HG03342 (cell line): ENCODE results near the gene MDM2.
"Not testable (repeated sequence)": the region's sequence is repeated elsewhere in the genome, so short reads cannot be mapped to it uniquely, and the experiment has no call there.

Source experiments
- ATAC-seq: cut with Tn5 transposase; IDR thresholded peaks from one replicate; pipeline ENCODE4 v1.9.1; 2021; ENCODE audit warnings: mild to moderate bottlenecking, moderate library complexity; ENCODE audit not compliant: unreplicated experiment

Gene MDM2

GRCh38 chr12:68785358-68785757, 22.6 kb upstream of the MDM2 start:
- no peak for ATAC-seq

DNA sequence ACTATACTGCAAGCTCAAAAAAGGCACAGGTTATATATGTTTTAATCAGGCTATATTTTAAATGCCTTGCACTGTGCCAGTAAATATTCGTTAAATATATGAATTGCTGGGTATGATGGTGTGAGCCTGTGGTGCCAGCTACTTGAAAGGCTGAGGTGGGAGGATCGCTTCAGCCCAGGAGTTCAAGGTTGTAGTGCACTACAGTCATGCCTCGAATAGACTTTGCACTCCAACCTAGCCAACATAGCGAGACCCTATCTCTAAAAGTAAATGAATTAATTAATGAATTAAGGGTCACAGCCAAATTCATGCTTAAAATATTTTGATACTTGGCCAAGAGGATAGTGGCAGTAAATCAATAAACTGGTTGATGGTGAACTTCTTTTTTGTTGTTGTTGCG, 22.2 kb upstream of the MDM2 start:
- ATAC-seq, result no peak

GRCh38 chr12:68786929-68787328, 21.0 kb upstream of the MDM2 start:
- no peak for ATAC-seq

DNA sequence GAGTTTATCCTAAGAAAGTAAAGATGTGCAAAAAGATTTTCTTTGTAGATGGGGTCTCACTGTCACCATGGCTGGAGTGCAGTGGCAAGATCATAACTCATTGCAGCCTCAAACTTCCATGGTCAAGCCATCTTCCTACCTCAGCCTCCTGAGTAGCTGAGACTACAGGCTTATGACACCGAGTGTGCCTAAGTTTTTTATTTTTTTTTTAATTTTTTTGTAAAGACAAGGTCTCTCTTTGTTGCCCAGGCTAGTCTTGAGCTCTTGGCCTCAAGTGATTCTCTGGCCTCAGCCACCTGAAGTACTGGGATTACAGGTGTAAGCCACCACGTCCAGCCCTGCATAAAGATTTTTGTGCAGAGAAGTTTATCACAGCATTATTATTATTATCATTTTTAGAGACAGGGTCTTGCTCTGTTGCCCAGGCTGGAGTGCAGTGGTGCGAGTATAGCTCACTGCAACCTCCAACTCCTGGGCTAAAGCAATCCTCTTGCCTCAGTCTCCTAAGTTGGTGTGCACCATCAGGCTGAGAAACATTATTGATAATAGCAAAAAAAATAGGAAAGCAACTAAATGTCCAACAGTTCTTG, 19.3 kb upstream of the MDM2 start:
- ATAC-seq, result no peak

DNA sequence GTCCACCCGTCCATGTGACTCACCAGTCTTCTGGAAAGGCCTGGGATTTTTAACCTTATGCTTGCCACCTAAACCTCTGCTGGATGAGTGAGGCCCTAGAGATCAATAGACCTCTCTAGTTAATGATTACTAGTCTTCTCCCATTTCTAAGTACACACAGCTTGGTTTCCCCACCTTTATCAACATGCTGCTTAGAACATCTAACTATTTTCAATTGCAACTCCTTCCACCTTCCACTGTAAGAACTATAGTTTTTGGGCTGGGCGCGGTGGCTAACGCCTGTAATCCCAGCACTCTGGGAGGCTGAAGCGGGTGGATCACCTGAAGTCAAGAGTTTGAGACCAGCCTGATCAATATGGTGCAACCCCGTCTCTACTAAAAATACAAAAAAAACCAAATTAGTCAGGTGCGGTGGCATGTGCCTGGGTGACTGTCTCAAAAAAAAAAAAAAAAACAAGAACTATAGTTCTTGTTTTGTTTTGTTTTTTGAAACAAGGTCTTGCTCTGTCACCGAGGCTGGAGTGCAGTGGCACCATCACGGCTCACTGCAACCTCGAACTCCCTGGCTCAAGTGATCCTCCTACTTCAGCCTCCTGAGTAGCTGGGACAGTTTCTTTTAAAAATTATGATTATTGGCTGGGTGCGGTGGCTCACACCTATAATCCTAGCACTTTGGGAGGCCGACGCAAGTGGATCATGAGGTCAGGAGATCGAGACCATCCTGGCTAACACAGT, 18.7 kb upstream of the MDM2 start:
- no peak for ATAC-seq

GRCh38 chr12:68790081-68790951, 17.7 kb upstream of the MDM2 start:
- ATAC-seq, result no peak

- ATAC-seq, result no peak
Measured at GRCh38 chr12:68790952-68791234, 17.1 kb upstream of the MDM2 start.

DNA sequence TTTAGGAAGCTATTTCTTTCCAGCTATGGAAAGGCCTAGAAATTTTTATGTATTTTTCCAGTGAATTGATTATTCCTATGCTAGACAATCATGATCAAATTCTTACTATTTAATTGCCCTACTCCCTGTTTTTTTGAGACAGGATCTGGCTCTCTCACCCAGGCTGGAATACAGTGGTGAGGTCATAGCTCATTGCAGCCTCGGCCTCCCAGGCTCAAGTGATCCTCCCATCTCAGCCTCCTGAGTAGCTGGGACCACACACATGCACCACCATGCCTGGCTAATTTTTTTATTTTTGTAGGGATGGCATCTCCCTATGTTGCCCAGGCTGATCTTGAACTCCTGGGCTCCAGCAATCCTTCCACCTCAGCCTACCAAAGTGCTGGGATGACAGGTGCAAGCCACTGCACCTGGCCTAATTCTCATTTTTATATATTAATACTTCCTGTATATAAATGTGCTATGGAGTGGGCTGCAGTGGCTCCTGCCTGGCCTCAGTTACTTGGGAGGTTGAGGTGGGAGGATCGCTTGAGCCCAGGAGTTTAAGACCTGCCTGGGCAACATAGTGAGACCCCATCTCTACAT, 16.0 kb upstream of the MDM2 start:
- no peak for ATAC-seq

DNA sequence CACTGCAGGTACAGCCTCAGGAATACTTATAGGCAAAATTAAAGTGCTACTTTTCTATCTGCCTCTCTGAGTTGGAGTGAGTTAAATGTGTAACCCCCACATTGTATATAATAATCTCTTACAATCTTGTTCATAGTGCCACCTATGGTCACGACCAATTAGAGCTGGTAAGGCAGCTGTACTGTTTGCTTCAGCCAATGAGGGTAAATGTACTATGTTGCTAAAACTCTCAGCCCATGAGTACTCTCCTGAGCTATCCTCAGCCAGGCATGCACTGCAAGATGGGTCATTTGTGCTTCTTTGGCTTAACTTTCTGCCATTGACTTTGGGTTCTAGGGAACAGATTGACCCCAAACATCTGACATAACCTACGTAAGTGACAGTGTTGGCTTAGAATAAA, 15.0 kb upstream of the MDM2 start:
- peak; percentile 98 for ATAC-seq

- ATAC-seq, result no peak
Measured at GRCh38 chr12:68793436-68793835, 14.5 kb upstream of the MDM2 start.

DNA sequence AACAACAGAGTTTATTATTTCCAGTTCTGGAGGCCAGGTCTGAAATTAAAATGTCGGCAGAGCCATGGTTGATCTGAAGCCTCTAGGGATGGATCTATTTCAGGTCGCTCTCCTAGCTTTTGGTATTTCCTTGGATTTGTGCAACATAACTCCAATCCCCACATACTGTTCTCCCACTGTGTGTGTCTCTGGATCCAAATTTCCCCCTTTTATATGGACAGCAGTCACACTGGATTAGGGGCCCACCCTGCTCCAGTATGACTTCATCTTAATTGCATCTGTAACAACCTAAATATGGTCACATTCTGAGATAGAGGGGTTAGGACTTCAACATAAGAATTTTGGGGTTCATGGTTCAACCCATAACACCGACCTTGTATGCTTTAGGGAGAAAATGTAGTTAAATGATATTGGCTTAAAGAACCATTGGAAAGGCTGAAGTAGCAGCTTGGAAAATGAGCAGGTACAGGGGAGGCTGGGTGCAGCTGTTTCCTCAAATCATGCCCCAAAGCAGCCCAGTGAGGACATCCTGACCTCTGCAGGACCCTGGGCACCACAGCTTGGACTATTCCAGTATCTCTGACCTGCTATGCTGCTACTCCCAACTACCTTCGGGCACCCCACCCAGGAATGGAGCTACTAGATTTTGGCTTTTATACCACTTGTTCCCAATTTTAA, 13.9 kb upstream of the MDM2 start:
- ATAC-seq, result no peak

DNA sequence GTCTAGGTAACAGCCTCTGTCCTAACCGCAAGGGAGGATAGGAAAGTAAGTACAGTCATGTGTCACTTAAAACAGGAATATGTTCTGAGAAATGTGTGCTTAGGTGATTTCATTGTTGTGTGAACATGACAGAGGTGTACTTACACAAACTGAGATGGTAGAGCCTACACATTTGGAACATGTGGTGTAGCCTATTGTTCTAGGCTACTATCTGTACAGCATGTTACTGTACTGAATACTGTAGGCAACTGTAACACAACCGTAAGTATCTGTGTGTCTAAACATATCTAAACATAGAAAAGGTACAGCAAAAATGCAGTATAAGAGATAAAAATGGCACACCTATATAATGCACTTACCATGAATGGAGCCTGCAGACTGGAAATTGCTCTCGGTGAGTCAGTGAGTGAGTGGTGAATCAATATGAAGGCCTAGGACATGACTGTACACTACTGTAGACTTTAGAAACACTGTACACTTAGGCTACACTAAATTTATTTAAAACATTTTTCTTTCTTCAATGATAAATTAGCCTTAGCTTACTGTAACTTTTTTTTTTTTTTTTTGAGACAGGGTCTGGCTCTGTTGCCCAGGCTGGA, 13.2 kb upstream of the MDM2 start:
- no peak for ATAC-seq

DNA sequence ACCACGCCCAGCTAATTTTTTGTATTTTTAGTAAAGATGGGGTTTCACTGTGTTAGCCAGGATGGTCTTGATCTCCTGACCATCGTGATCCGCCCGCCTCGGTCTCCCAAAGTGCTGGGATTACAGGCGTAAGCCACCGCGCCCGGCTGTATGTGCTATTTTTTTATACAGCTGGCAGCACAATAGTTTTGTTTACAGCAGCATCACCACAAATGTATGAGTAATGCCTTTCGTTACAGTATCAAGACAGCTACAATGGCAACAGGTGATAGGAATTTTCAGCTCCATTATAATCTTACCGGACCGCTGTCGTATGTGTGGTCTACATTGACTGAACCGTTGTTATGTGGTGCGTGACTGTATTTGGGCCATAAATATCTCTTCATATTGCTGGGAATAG, 11.6 kb upstream of the MDM2 start:
- no peak for ATAC-seq

GRCh38 chr12:68798882-68799234, 9.1 kb upstream of the MDM2 start:
- no peak for ATAC-seq

- ATAC-seq, result no peak
Measured at GRCh38 chr12:68800294-68800693, 7.7 kb upstream of the MDM2 start.

GRCh38 chr12:68801124-68801523, 6.9 kb upstream of the MDM2 start:
- not testable (repeated sequence) for ATAC-seq

- not testable (repeated sequence) for ATAC-seq
Measured at GRCh38 chr12:68802372-68802745, 5.6 kb upstream of the MDM2 start.

- ATAC-seq, result not testable (repeated sequence)
Measured at GRCh38 chr12:68802911-68803651, 4.9 kb upstream of the MDM2 start.

DNA sequence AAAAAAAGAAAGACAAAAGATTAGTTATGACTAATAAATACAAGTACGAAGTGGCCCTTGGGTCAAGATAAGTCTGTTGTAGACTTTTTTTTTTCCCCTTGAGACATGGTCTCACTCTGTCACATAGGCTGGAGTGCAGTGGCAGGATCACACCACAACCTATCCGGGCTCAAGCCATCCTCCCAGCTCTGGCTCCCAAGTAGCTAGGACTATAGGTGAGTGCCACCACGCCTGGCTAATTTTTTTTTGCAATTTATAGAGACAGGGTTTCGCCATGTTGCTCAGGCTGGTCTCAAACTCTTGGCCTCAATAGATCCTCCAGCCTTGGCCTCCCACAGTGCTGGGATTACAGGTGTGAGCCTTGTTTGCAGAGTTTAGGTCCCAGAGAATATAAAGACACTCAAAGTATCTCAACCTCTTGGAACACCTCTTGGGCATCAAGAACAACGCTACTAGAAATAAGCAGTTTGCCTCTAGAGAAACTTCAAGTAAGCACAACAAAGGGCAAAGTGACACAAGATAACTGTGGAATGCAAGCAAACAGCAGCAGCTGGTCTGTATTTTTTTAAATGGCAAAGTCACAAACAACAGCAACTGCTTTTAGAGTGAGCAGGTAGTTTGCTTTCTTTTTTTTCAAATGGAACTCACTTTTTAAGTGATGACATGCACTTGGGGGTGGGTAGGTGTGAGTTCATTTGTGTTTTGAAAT, 3.9 kb upstream of the MDM2 start:
- no peak for ATAC-seq
